Fibroblast of mammary gland (primary cell): ENCODE measurements around the gene WIZ.

Experiments used
- DNase-seq: peaks from one replicate; pipeline ENCODE4 v3.0.0-alpha.2; 2010; ENCODE audit warnings: low read depth
- H3K4me3 ChIP-seq: 2 replicates; pipeline ENCODE4 v1.5.1; 2011; ENCODE audit warnings: low read depth, mild to moderate bottlenecking, low read length, moderate library complexity; ENCODE audit not compliant: control insufficient read depth
- CTCF ChIP-seq: conservative IDR thresholded peaks from 2 replicates; pipeline ENCODE4 v1.5.1; 2011; ENCODE audit warnings: low read depth, low read length, inconsistent platforms; ENCODE audit not compliant: control insufficient read depth, insufficient read depth

The WIZ gene

GRCh38 chr19:15471639-15472101 is 21.9 kb upstream of the WIZ start:
- H3K4me3 ChIP-seq = no peak overlapping the region
- DNase-seq = no peak
- TF ChIP-seq CTCF = no peak

- no peak for TF ChIP-seq CTCF
- DNase-seq = no peak
- H3K4me3 ChIP-seq = no peak overlapping the region
Observed at GRCh38 chr19:15469513-15470297, 19.9 kb upstream of the WIZ start.

- no peak for DNase-seq
- TF ChIP-seq CTCF = no peak
- no peak overlapping the region for H3K4me3 ChIP-seq
Observed at GRCh38 chr19:15468675-15469512, 19.1 kb upstream of the WIZ start.

- TF ChIP-seq CTCF = no peak
- no peak for DNase-seq
- no peak overlapping the region for H3K4me3 ChIP-seq
Observed at GRCh38 chr19:15467734-15468214, 18.0 kb upstream of the WIZ start.

GRCh38 chr19:15466851-15467733 is 17.3 kb upstream of the WIZ start:
- DNase-seq = peak; percentile 39
- H3K4me3 ChIP-seq = no peak overlapping the region
- no peak for TF ChIP-seq CTCF

GRCh38 chr19:15464394-15465385 is 14.9 kb upstream of the WIZ start, which contains the start of gene RASAL3:
Gene RASAL3 (minus strand): TSS chr19:15464544. CDS start chr19:15464358, 186 bp downstream.
- TF ChIP-seq CTCF = no peak
- DNase-seq = no peak
- no peak within 1 kb of the TSS for H3K4me3 ChIP-seq
